Measurements from ENCODE around the gene HOXA3.
A peak's percentile ranks its signal among the peaks of the same experiment; 100 is the strongest.

Gene HOXA3

DNA sequence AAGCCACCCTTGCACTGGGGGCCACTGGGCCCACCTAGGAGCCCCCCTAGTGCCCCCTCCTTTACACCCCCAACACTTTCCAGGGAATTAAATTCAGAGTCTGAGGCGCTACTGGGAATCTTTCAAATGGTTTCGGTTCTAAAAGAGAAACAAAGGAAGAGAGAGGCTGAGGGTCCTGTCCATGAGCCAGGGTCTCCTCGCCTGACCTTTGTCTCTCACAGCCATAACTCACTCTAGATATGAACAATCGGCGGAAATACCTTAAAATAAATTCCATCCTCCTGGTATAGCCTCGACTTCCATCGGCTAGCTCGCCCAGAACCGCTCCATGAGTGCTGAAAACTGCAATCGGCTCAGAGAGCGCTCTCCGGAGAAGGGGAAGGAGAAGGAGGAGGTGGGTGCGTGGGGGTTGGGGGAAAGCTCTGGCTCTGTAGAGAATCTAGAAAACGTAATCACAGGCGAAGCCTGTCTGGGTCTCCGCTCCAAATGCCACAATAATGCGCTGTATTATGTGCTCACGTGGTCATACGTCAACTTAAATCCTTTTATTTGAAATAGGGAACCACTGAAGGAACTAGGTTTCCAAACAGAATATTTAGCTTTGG, 34.4 kb downstream of the HOXA3 start:
- peak overlapping the region; percentile 83 for H3K4me3 ChIP-seq (ENCODE audit: low read depth, low read length)
- TF ChIP-seq, protein P1, sequence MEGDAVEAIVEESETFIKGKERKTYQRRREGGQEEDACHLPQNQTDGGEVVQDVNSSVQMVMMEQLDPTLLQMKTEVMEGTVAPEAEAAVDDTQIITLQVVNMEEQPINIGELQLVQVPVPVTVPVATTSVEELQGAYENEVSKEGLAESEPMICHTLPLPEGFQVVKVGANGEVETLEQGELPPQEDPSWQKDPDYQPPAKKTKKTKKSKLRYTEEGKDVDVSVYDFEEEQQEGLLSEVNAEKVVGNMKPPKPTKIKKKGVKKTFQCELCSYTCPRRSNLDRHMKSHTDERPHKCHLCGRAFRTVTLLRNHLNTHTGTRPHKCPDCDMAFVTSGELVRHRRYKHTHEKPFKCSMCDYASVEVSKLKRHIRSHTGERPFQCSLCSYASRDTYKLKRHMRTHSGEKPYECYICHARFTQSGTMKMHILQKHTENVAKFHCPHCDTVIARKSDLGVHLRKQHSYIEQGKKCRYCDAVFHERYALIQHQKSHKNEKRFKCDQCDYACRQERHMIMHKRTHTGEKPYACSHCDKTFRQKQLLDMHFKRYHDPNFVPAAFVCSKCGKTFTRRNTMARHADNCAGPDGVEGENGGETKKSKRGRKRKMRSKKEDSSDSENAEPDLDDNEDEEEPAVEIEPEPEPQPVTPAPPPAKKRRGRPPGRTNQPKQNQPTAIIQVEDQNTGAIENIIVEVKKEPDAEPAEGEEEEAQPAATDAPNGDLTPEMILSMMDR (IDR thresholded peaks at IDR 0.05; ENCODE audit: low read depth, low read length): no peak

DNA sequence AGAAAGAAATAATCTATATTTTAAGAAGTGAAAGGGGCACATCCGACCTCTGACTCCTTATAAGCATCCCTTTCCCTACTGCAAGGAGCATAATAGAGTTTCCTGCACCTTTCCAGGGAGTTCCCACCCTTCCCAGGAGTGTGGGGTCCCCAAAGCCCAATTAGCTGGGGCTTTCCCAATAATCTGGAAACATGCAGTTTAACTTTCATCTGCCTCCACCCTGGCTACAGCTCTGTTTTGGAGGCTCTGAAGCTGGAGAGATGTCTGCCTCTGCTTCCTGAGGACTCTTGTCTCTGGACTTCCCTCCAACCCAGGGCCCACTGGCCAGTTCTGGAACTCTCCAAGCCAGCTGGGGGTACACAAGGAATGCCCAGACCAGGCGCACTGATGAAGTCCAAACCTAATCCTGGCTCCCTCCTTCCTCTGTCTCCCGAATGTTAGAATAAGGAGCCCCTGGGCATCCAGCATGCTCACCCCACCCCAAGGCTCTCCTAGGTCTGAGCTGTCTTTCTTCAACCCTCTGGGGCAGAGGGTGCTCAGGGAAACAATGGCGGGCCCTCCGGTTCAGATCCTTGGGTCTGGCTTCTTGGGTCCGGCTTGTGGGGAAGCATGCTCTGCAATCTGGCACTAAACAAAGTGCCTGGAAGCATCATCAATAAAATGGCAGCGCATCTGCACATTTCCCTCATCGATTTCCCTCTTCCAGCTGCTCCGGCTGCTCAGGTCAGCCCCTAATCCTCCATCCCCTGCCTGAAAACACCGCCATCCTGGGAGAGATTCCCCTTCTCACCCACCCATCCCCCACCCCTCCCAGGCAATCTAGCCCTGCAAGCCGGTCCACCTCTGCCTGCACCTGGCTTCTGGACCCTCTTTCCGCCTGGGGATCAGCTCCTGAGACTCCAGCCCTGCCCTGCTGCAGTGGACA, 35.2 kb downstream of the HOXA3 start:
- peak overlapping the region; percentile 83 for H3K4me3 ChIP-seq (ENCODE audit: low read depth, low read length)

DNA sequence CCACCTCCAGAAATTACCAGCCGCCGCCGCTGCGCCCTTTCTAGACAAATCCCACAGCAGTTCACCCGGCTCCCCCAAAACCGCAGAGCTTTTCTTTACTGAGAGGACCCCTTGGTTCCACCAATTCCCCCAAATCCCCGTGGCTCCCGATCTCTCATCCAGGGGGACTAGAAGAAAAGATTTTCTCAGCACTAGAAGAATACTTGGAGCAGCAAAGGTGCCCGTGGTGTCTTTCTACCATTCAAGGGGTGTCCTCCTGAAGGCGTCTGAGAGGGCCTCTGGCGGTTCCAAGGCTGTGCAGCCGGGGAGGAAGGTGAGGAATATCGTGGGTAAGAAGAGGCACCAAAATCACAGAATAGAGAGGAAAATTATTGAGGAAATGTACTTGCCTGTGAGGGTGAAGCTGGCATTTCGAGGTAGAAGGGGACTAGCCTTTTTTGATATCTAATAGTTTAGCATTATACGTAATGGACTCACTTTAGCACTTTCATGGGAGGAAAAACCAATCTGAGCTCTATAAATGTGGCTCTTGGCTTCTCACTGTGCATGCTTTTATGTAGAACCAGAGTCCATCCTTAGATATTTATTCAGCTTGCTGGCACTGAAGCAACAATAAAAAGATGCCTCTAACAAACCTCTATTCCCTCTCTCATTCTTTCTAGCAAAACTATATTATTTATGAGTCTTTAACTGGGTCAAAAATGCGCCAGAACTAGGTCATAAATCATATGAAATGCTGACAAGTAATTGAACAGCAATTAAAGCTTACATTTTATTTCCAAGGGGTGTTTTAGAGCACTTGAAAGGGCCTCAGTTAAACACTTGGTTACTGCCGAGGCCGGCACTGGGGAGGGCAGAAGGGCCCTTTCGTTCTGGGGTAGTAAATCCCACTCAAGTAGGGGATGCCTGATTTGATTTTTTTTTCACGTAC, 36.1 kb downstream of the HOXA3 start:
- H3K4me3 ChIP-seq (ENCODE audit: low read depth, low read length): peak overlapping the region; percentile 83
- TF ChIP-seq, protein P1 (IDR thresholded peaks at IDR 0.05; ENCODE audit: low read depth, low read length): peak; percentile 12; the same call in 1 of the 2 replicates

More for the DNA sequence above, 35.2 kb downstream of the HOXA3 start:
- TF ChIP-seq, protein P1 (IDR thresholded peaks at IDR 0.05; ENCODE audit: low read depth, low read length): no peak

DNA sequence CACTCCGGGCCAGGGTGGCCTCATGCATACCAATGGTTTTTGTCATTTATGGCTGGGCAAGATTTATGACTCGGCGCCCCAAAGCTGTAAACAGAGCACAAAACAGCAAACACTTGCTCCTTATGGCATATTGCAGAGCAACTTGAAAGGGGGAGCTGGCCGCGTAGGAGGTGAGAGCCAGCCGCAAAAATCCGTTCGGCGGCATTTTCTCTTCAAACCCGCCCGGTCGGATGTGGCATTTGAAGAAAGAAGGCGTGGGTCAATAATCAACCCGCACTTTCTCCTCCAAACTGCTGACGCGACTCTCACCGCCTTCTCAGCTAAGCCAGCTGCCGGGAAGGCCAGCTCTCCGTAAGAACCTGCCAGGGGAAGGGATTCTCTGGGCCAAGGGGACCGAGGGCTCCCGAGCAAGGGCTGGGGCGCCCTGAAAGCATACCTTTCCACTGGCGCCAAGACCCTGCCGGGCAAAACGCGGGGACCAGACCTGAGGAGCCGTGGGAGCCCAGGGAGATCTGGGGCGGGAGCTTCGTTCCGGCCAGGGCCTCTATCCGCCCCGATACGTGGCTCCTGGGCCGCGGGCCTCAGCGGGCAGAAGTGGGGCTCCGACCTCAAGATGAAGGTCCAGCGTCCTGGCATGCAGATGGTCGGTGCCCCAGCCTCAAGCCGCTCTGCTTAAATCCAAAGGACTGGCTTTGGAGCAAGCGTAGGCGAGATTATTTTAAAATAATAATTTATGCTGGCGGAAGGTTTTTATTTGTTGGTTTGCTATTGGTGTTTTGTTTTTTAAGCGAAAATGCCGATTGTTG, 37.0 kb downstream of the HOXA3 start:
- H3K4me3 ChIP-seq (ENCODE audit: low read depth, low read length): peak overlapping the region; percentile 83
- TF ChIP-seq, protein P1 (IDR thresholded peaks at IDR 0.05; ENCODE audit: low read depth, low read length): no peak

DNA sequence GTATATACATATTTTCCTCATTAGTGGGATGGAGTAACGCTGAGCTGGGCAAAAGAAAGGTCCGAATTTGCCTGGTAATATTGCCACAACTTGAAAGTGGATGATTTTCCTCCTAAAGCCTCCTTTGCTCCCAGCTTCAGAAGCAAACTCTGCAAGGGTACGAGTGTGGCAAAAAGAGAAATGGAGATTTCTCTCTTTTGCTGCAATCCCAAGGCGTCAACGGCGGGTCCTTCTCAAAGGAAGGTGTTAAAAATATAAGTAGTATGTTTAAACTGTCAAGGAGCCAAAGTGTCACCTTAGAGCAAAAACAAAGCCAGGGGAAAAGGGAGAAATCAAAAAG, 37.5 kb downstream of the HOXA3 start:
- H3K4me3 ChIP-seq (ENCODE audit: low read depth, low read length): peak overlapping the region; percentile 83
- TF ChIP-seq, protein P1 (IDR thresholded peaks at IDR 0.05; ENCODE audit: low read depth, low read length): no peak

DNA sequence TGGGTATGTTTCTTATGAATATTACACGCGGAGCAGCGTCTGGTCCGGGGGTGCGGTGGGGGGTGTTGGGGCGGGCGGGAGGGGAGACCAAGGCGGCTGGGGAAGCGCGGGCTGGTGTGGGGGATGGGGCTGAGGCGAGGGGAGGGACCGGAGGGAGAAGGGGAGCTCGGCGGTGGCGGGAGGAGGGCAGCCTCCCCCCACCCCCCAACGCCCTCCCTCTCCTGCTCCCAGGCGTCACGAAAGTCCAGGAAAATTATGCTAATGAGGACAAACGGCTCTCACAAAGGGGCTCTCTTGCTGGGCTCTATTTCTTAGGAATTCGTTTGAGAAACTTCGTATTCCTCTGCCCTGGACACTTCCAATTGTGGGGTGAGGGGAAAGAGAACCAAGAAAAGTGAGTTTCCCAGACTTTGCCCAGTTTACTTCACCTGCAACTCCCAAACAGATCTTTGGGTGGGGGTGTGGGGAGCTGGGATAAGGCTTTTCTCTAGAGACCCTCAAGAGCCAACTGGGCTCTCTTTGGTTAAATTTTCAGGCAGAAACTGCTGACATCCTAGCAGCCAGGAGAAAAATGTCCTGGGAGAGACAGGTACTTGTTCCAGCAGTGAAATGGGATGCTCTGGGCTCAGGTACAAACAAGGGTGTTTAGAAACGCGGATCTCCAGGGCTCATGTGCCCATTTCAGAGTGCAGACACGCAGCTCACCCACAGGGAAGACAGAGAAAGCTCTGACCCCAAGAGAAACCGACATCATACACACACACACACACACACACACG, 38.2 kb downstream of the HOXA3 start:
- H3K4me3 ChIP-seq (ENCODE audit: low read depth, low read length): peak overlapping the region; percentile 65
- TF ChIP-seq, protein P1 (IDR thresholded peaks at IDR 0.05; ENCODE audit: low read depth, low read length): no peak

Data from WI38 (cell line).